ENCODE results near the gene PPP1R1C.
"Not testable (repeated sequence)": the region's sequence is repeated elsewhere in the genome, so short reads cannot be mapped to it uniquely, and the experiment has no call there.

Gene PPP1R1C

GRCh38 chr2:181985632-181986205, at the start of gene PPP1R1C:
Gene PPP1R1C (plus strand): TSS chr2:181985853. CDS start chr2:181986111, 258 bp downstream.
- DNase-seq (ENCODE audit: low read depth in 2 of 2): no peak

GRCh38 chr2:181937473-181937872, 48.2 kb upstream of the PPP1R1C start:
- DNase-seq (ENCODE audit: low read depth in 2 of 2): no peak

GRCh38 chr2:181943411-181944124, 42.1 kb upstream of the PPP1R1C start:
- DNase-seq (ENCODE audit: low read depth in 2 of 2): no peak

GRCh38 chr2:181944164-181944913, 41.3 kb upstream of the PPP1R1C start:
- no peak for DNase-seq (ENCODE audit: low read depth in 2 of 2)

- no peak for DNase-seq (ENCODE audit: low read depth in 2 of 2)
Measured at GRCh38 chr2:181944914-181945291, 40.8 kb upstream of the PPP1R1C start.

- DNase-seq (ENCODE audit: low read depth in 2 of 2): no peak
Measured at GRCh38 chr2:181946444-181947127, 39.1 kb upstream of the PPP1R1C start.

- DNase-seq (ENCODE audit: low read depth in 2 of 2): no peak
Measured at GRCh38 chr2:181947273-181947672, 38.4 kb upstream of the PPP1R1C start.

- no peak for DNase-seq (ENCODE audit: low read depth in 2 of 2)
Measured at GRCh38 chr2:181948227-181948626, 37.4 kb upstream of the PPP1R1C start.

- DNase-seq (ENCODE audit: low read depth in 2 of 2): no peak
Measured at GRCh38 chr2:181949047-181949446, 36.6 kb upstream of the PPP1R1C start.

- no peak for DNase-seq (ENCODE audit: low read depth in 2 of 2)
Measured at GRCh38 chr2:181952404-181953226, 33.0 kb upstream of the PPP1R1C start.

- DNase-seq (ENCODE audit: low read depth in 2 of 2): peak; percentile 28 to 33
Measured at GRCh38 chr2:181953881-181954537, 31.6 kb upstream of the PPP1R1C start.

GRCh38 chr2:181954538-181954883, 31.1 kb upstream of the PPP1R1C start:
- no peak for DNase-seq (ENCODE audit: low read depth in 2 of 2)

- no peak for DNase-seq (ENCODE audit: low read depth in 2 of 2)
Measured at GRCh38 chr2:181955010-181955409, 30.6 kb upstream of the PPP1R1C start.

- not testable (repeated sequence) for DNase-seq (ENCODE audit: low read depth in 2 of 2)
Measured at GRCh38 chr2:181955866-181956265, 29.8 kb upstream of the PPP1R1C start.

- no peak for DNase-seq (ENCODE audit: low read depth in 2 of 2)
Measured at GRCh38 chr2:181957668-181958067, 28.0 kb upstream of the PPP1R1C start.

GRCh38 chr2:181958726-181959125, 26.9 kb upstream of the PPP1R1C start:
- DNase-seq (ENCODE audit: low read depth in 2 of 2): no peak

GRCh38 chr2:181959508-181959907, 26.1 kb upstream of the PPP1R1C start:
- DNase-seq (ENCODE audit: low read depth in 2 of 2): no peak

GRCh38 chr2:181961167-181961566, 24.5 kb upstream of the PPP1R1C start:
- DNase-seq (ENCODE audit: low read depth in 2 of 2): not testable (repeated sequence)

GRCh38 chr2:181962142-181962541, 23.5 kb upstream of the PPP1R1C start:
- no peak for DNase-seq (ENCODE audit: low read depth in 2 of 2)

GRCh38 chr2:181970160-181970794, 15.4 kb upstream of the PPP1R1C start:
- DNase-seq (ENCODE audit: low read depth in 2 of 2): no peak

Data from stimulated activated CD8-positive, alpha-beta memory T cell treated with anti-CD3 and anti-CD28 coated beads, Interleukin-15, amount 100 ng/mL, for 48 hours (primary cell).